Nephron (organoid): Measurements from ENCODE around the gene ZNF254.

Experiments
- H3K27ac Mint-ChIP-seq, 3 experiments: 2 replicates each; pipeline ENCODE4 v1.8.0; 2020; ENCODE audit warnings: mixed read lengths in 3 of 3, mild to moderate bottlenecking in 2 of 3, moderate library complexity in 1 of 3
- H3K27me3 Mint-ChIP-seq: 2 replicates; pipeline ENCODE4 v1.8.0; 2021; ENCODE audit warnings: low read depth, mild to moderate bottlenecking, moderate library complexity, mixed read lengths
- H3K36me3 Mint-ChIP-seq: 2 replicates; pipeline ENCODE4 v1.8.0; 2020; ENCODE audit warnings: low read depth, mixed read lengths
- H3K4me1 Mint-ChIP-seq: 2 replicates; pipeline ENCODE4 v1.8.0; 2020; ENCODE audit warnings: mixed read lengths
- H3K4me3 Mint-ChIP-seq, 3 experiments: 2 replicates each; pipeline ENCODE4 v1.8.0; 2020; ENCODE audit warnings: mild to moderate bottlenecking in 3 of 3, mixed read lengths in 3 of 3, moderate library complexity in 2 of 3
- H3K9me3 Mint-ChIP-seq: 2 replicates; pipeline ENCODE4 v1.8.0; 2020; ENCODE audit warnings: mixed read lengths
- TF ChIP-seq, protein P1 (sequence below), 3 experiments: fragments of 200-600 bp; sonication (generic); IDR thresholded peaks; one replicate each; pipeline ENCODE4 v1.5.0; 2021; ENCODE audit warnings: antibody characterized with exemption in 3 of 3; ENCODE audit not compliant: unreplicated experiment in 3 of 3

Gene ZNF254

DNA sequence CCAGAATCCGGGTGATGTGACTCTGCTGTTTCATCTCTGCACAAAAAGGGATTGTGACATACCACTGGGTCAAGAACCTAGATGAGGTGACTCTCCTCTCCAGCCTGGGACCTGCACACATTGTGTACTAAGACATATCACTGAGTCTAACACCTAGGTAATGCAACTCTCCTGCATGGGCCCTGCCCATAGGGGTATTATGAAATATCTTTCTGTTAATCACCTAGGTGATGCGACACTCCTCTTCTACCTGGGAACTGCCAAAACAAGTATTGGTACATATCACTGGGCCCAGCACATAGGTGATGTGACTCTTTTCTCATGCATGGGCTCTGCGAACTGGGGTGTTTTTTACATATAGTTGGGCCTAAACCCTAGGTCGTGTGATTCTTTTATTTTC is 35.5 kb upstream of the ZNF254 start:
- H3K4me3 Mint-ChIP-seq, result no peak overlapping the region
- TF ChIP-seq, protein P1, sequence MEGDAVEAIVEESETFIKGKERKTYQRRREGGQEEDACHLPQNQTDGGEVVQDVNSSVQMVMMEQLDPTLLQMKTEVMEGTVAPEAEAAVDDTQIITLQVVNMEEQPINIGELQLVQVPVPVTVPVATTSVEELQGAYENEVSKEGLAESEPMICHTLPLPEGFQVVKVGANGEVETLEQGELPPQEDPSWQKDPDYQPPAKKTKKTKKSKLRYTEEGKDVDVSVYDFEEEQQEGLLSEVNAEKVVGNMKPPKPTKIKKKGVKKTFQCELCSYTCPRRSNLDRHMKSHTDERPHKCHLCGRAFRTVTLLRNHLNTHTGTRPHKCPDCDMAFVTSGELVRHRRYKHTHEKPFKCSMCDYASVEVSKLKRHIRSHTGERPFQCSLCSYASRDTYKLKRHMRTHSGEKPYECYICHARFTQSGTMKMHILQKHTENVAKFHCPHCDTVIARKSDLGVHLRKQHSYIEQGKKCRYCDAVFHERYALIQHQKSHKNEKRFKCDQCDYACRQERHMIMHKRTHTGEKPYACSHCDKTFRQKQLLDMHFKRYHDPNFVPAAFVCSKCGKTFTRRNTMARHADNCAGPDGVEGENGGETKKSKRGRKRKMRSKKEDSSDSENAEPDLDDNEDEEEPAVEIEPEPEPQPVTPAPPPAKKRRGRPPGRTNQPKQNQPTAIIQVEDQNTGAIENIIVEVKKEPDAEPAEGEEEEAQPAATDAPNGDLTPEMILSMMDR (IDR thresholded peaks at IDR 0.05; ENCODE audit: unreplicated experiment in 3 of 3), result no peak
- no peaks in the 10 kb centered on the region for H3K9me3 Mint-ChIP-seq
- H3K27ac Mint-ChIP-seq, result no peak overlapping the region
- H3K27me3 Mint-ChIP-seq, result no peaks in the 10 kb centered on the region
- peaks cover 4% of the 10 kb centered on the region for H3K4me1 Mint-ChIP-seq
- H3K36me3 Mint-ChIP-seq, result peaks cover 87% of the 10 kb centered on the region

DNA sequence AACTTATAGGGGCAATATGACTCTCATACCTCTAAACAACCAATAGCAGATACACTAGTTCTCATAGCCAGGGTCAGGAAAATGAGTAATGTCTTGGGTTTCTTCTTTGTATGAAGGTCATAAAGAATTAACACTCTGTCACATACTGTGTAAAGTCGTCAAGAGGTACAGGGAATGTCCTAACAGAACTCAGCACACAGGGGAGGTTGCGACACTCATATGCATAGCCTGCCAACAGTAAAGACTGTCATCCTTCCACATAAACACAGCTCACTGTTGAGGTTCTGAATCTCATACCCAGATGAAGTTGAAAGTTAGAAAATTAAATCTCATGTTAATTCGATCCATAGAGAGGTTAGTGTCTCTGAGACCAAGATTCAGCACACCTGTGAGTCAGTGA is 34.2 kb upstream of the ZNF254 start:
- H3K4me1 Mint-ChIP-seq, result no peaks in the 10 kb centered on the region
- TF ChIP-seq, protein P1 (IDR thresholded peaks at IDR 0.05; ENCODE audit: unreplicated experiment in 3 of 3), result no peak
- no peaks in the 10 kb centered on the region for H3K27me3 Mint-ChIP-seq
- H3K9me3 Mint-ChIP-seq, result no peaks in the 10 kb centered on the region
- H3K4me3 Mint-ChIP-seq, result no peak overlapping the region
- H3K27ac Mint-ChIP-seq, result no peak overlapping the region
- peaks cover 84% of the 10 kb centered on the region for H3K36me3 Mint-ChIP-seq

DNA sequence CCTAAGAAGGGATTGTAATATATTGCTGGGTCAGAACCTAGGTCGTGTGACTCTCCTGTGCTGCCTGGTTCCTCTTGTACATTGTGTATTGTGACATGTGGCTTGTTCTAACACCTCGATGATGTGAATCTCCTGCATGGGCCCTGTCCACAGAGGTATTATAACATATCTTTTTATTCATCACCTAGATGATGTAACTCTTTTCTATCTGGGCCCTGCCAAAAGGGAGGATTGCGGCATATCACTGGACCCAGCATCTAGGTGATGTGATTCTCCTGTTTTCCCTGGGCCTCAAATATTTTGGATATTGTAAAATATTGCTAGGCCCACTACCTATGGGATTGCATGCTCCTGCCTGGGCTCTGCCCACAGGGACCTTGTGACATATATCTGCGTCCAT is 33.4 kb upstream of the ZNF254 start:
- TF ChIP-seq, protein P1 (IDR thresholded peaks at IDR 0.05; ENCODE audit: unreplicated experiment in 3 of 3), result no peak
- no peaks in the 10 kb centered on the region for H3K27me3 Mint-ChIP-seq

DNA sequence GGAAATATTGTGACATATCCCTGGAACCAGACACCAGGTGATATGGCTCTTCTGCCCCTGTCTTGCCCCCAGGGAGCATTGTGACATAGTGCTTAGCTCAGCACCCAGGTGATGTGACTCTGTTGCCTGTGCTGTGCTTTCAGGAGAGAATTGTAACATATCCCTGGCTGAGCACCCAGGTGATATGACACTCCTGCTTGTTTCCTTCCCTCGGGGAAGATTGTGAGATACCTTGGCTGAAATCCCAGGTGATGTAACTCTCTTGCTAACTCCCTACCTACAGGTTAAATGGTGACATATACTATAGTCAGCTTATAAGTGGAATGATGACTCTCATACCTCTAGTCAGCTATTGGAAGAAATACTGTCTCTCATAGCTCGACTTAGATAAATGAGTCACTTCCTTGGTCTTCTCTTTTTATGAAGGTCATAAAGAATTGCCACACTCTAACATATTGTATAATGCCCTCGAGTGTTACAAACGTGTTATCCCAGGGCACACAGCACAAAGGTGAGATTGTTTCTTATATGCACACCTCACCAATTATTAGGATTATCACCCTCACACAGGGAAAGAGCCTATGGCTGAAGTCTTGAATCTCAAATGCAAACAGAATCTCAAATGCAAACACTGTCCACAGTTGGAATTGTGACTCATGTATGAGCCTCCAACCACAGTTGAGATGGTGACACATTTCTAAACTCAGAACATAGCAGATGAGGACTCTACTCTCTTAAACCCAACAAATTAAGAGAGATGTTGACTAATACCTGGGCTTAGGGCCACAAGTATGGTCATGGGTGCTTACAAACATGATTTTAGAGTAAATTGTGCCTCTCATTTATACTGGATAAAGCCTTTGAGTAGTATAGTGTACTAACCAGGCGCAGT is 32.7 kb upstream of the ZNF254 start:
- Mint-ChIP-seq H3K27ac (no peak overlapping the region), H3K9me3 (no peaks in the 10 kb centered on the region), H3K27me3 (no peaks in the 10 kb centered on the region), H3K4me1 (no peaks in the 10 kb centered on the region), H3K4me3 (no peak overlapping the region), H3K36me3 (peaks cover 82% of the 10 kb centered on the region)
- TF ChIP-seq, protein P1 (IDR thresholded peaks at IDR 0.05; ENCODE audit: unreplicated experiment in 3 of 3), result no peak

More for the DNA sequence above, 33.4 kb upstream of the ZNF254 start:
- Mint-ChIP-seq H3K36me3 (peaks cover 82% of the 10 kb centered on the region), H3K4me3 (no peak overlapping the region), H3K4me1 (no peaks in the 10 kb centered on the region), H3K27ac (no peak overlapping the region), H3K9me3 (no peaks in the 10 kb centered on the region)

DNA sequence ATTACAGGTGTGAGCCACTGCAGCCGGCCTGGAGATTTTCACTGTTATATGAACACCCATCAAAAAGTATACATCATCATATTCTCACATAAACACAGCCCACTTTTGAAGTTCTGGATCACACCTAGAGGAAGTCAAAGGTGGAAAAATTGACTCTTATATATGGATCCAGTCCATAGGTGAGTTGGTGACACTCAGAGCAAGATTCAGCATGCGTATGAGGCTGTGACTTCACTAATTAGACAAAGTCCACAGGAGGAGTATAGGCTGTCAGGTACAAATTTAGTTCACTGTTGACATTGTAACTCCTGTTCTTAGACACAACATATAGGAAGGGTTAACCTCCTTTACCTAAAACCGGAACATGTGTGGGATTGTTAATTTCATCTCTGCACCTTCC is 31.4 kb upstream of the ZNF254 start:
- H3K4me3 Mint-ChIP-seq, result no peak overlapping the region
- no peaks in the 10 kb centered on the region for H3K9me3 Mint-ChIP-seq
- H3K36me3 Mint-ChIP-seq, result peaks cover 81% of the 10 kb centered on the region
- TF ChIP-seq, protein P1 (IDR thresholded peaks at IDR 0.05; ENCODE audit: unreplicated experiment in 3 of 3), result no peak
- no peaks in the 10 kb centered on the region for H3K4me1 Mint-ChIP-seq
- H3K27ac Mint-ChIP-seq, result no peak overlapping the region
- no peaks in the 10 kb centered on the region for H3K27me3 Mint-ChIP-seq

DNA sequence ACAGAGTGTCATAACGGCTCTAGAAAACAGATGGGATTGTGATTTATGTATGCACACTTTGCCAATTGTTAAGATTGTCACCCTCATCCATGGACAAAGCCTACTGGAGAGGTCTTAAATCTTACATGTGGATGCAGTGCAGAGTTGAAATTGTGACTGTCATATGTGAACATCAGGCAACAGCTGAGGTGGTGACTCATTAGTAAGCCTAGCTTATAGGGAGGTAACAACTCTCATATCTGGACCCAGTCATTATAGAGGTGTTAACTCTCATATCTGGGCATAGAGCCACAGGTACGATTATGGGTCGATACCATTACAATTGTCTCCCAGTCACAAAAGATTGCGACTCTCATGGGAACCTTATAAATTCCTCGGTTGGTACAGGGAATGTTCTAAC is 29.8 kb upstream of the ZNF254 start:
- H3K4me1 Mint-ChIP-seq, result no peaks in the 10 kb centered on the region
- H3K4me3 Mint-ChIP-seq, result no peak overlapping the region
- H3K9me3 Mint-ChIP-seq, result no peaks in the 10 kb centered on the region
- TF ChIP-seq, protein P1 (IDR thresholded peaks at IDR 0.05; ENCODE audit: unreplicated experiment in 3 of 3), result no peak
- H3K27me3 Mint-ChIP-seq, result no peaks in the 10 kb centered on the region
- no peak overlapping the region for H3K27ac Mint-ChIP-seq
- peaks cover 77% of the 10 kb centered on the region for H3K36me3 Mint-ChIP-seq
